NCI-H187 (cell line): ENCODE measurements around the gene SEMA3F.

Experiments
- DNase-seq, 2 experiments: peaks; one replicate each; lab custom pipeline; 2025; lab: John Stamatoyannopoulos, UW

The SEMA3F gene

GRCh38 chr3:50155891-50156290, 767 bp downstream of the SEMA3F start:
- DNase-seq = no peak

GRCh38 chr3:50156549-50157493, 1.7 kb downstream of the SEMA3F start:
- DNase-seq = no peak

GRCh38 chr3:50157827-50158529, 2.9 kb downstream of the SEMA3F start:
- no peak for DNase-seq

- DNase-seq = no peak
Observed at GRCh38 chr3:50158530-50159146, 3.5 kb downstream of the SEMA3F start.

- DNase-seq = no peak
Observed at GRCh38 chr3:50160561-50160983, 5.4 kb downstream of the SEMA3F start.

- DNase-seq = no peak
Observed at GRCh38 chr3:50161320-50161719, 6.2 kb downstream of the SEMA3F start.

- DNase-seq = no peak
Observed at GRCh38 chr3:50162034-50162883, 7.1 kb downstream of the SEMA3F start.

GRCh38 chr3:50163572-50164455, 8.7 kb downstream of the SEMA3F start:
- DNase-seq = no peak

- no peak for DNase-seq
Observed at GRCh38 chr3:50164481-50164880, 9.4 kb downstream of the SEMA3F start.

GRCh38 chr3:50164984-50165909, 10.1 kb downstream of the SEMA3F start:
- no peak for DNase-seq

GRCh38 chr3:50165910-50166538, 10.9 kb downstream of the SEMA3F start:
- DNase-seq = no peak

GRCh38 chr3:50166620-50167019, 11.5 kb downstream of the SEMA3F start:
- no peak for DNase-seq

GRCh38 chr3:50167069-50167840, 12.1 kb downstream of the SEMA3F start:
- DNase-seq = no peak

- DNase-seq = no peak
Observed at GRCh38 chr3:50167841-50168209, 12.7 kb downstream of the SEMA3F start.

- no peak for DNase-seq
Observed at GRCh38 chr3:50168388-50168787, 13.3 kb downstream of the SEMA3F start.

- no peak for DNase-seq
Observed at GRCh38 chr3:50168791-50169190, 13.7 kb downstream of the SEMA3F start.

GRCh38 chr3:50169232-50169832, 14.2 kb downstream of the SEMA3F start:
- DNase-seq = no peak

- no peak for DNase-seq
Observed at GRCh38 chr3:50169858-50170257, 14.7 kb downstream of the SEMA3F start.
